ENCODE data around the gene DAB2IP.

GRCh38 chr9:121744002-121744686, 92.7 kb downstream of the DAB2IP start:
- TF ChIP-seq, protein P1, sequence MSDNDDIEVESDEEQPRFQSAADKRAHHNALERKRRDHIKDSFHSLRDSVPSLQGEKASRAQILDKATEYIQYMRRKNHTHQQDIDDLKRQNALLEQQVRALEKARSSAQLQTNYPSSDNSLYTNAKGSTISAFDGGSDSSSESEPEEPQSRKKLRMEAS (IDR thresholded peaks at IDR 0.05) = no peak
- no peak for TF ChIP-seq POLR2A (IDR thresholded peaks at IDR 0.05; ENCODE audit: borderline replicate concordance, extremely low read depth, insufficient read depth, insufficient read length)
- TF ChIP-seq POLR2AphosphoS5 (IDR thresholded peaks at IDR 0.05; ENCODE audit: low read depth, low read length) = no peak
- TF ChIP-seq RAD21 (IDR thresholded peaks at IDR 0.05; ENCODE audit: low read depth) = no peak
- TF ChIP-seq, protein P2, sequence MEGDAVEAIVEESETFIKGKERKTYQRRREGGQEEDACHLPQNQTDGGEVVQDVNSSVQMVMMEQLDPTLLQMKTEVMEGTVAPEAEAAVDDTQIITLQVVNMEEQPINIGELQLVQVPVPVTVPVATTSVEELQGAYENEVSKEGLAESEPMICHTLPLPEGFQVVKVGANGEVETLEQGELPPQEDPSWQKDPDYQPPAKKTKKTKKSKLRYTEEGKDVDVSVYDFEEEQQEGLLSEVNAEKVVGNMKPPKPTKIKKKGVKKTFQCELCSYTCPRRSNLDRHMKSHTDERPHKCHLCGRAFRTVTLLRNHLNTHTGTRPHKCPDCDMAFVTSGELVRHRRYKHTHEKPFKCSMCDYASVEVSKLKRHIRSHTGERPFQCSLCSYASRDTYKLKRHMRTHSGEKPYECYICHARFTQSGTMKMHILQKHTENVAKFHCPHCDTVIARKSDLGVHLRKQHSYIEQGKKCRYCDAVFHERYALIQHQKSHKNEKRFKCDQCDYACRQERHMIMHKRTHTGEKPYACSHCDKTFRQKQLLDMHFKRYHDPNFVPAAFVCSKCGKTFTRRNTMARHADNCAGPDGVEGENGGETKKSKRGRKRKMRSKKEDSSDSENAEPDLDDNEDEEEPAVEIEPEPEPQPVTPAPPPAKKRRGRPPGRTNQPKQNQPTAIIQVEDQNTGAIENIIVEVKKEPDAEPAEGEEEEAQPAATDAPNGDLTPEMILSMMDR (IDR thresholded peaks at IDR 0.05 in 2 of 3, conservative IDR thresholded peaks at IDR 0.05 in 1 of 3; ENCODE audit: borderline replicate concordance in 1 of 3, insufficient read depth in 1 of 3, low read depth in 2 of 3, low read length in 2 of 3) = peak in 2 of 3 experiments; percentile 63 to 64; a peak in 4 of 6 replicates
- TF ChIP-seq SRF (IDR thresholded peaks at IDR 0.05; ENCODE audit: low read depth) = no peak
- no peak for TF ChIP-seq REST (IDR thresholded peaks at IDR 0.05; ENCODE audit: low read depth)
- no peak for TF ChIP-seq CEBPB (IDR thresholded peaks at IDR 0.05; ENCODE audit: low read depth)
- TF ChIP-seq ZFX (IDR thresholded peaks at IDR 0.05) = no peak
- no peak for TF ChIP-seq ATF3 (IDR thresholded peaks at IDR 0.05)
- TF ChIP-seq TCF7L2 (IDR thresholded peaks at IDR 0.05; ENCODE audit: borderline replicate concordance, extremely low read depth, insufficient read depth, insufficient read length) = no peak
- no peak for TF ChIP-seq EGR1 (IDR thresholded peaks at IDR 0.05; ENCODE audit: low read depth)
- no peak for TF ChIP-seq EZH2phosphoT487 (IDR thresholded peaks at IDR 0.05; ENCODE audit: borderline replicate concordance)

Measured in HCT116 (cell line).